HG03342 (cell line): ENCODE measurements around the gene LNX1.

Experiments used
- ATAC-seq: cut with Tn5 transposase; IDR thresholded peaks from one replicate; pipeline ENCODE4 v1.9.1; 2021; ENCODE audit warnings: mild to moderate bottlenecking, moderate library complexity; ENCODE audit not compliant: unreplicated experiment

The LNX1 gene

GRCh38 chr4:53538756-53539155, 52.5 kb downstream of the LNX1 start:
- no peak for ATAC-seq

DNA sequence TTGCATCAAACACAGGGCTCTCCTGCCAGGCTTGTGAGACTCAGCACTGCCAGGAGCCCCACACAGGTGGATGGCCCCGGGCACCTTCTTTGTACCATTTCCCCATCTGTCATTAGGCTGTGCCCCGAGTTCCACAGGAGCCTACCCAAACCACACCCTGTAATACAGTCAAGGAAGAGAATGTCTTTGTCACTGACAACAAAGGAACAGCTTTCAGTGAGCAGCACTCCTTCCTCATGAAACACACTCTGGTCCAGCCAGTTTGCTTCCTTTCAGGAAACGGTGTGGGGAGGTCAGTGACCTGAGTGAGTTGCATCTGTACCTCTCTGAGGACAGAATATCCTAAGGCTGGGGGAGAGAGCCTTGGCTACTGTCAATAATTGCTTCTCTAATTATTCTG, 53.7 kb downstream of the LNX1 start:
- no peak for ATAC-seq

- no peak for ATAC-seq
These were observed 55.0 kb downstream of the LNX1 start for GRCh38 chr4:53536328-53536727.

GRCh38 chr4:53535567-53535966, 55.7 kb downstream of the LNX1 start:
- no peak for ATAC-seq

DNA sequence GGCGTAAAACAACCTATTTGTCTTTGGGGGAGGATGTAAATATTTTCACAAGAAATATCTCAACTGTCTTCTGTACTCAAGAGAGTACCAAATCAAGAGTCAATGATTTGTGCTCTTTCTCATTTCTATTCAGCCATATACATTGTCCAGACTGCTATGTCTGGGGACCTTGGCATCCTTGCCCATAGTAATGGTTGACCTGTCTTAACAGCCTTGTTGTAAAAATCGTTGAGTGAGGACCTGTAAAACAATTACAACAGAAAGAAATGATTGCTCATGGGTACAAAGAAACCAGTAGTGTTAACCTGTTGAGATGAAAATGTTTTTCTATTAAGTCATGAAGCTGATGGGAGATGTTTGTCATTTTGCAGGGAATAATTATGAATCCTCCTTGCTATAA, 56.6 kb downstream of the LNX1 start:
- ATAC-seq: no peak

DNA sequence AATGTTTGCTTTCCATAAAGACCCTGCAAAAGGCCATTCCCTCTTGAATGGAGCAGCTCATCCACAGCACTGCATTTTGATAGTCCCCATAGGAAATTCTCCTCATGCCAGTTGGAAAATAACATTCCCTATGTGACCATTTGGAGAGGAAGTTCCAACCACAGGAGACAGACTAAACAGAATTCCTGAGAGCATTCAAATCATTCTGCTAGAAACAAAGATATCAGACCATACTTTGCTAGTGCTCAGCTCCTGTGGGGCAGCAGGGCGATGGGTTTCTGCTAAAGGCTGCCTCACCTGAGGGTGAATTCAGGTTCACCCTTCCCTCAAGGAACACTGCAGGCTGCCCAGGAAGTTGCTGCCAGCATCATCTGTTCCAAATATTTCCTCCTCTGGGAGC, 58.8 kb downstream of the LNX1 start:
- ATAC-seq: no peak

- ATAC-seq: no peak
These were observed 59.6 kb downstream of the LNX1 start for GRCh38 chr4:53531585-53532224.

DNA sequence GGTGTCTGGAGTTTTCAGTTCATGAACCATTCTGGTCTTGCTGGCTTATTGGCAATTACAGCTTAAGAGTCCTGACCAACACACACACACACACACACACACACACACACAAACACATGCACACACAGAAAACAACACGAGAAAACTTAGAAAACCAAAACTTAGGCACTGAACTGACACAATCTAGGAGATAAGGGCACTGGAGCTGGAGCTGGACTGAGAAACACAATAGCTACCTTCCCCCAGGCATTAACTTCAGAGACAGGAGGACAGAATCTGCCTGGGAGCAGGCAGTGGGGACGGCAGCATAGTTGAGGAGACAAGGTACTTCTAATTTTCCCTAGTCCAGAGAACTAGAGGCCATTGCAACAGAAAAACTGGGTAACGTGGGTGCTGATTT, 62.3 kb downstream of the LNX1 start:
- ATAC-seq: no peak

DNA sequence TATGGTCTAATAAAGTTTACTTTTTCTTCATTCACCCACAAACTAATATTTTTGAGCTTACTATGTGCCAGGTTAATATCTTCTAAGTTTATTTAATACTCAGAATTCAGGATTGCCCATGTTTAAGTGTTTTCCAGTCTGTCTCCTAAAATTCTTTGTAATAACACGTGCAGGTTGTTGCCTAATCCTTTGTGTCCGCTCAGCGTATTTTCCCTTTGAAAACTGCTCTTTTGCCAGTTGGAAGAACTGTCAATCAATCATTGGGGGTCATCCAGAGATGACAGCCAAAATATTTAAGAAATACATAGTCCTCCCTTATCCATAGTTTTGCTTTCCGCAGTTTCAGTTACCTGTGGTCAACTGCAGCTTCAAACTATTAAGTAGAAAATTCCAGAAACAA, 63.4 kb downstream of the LNX1 start:
- no peak for ATAC-seq

DNA sequence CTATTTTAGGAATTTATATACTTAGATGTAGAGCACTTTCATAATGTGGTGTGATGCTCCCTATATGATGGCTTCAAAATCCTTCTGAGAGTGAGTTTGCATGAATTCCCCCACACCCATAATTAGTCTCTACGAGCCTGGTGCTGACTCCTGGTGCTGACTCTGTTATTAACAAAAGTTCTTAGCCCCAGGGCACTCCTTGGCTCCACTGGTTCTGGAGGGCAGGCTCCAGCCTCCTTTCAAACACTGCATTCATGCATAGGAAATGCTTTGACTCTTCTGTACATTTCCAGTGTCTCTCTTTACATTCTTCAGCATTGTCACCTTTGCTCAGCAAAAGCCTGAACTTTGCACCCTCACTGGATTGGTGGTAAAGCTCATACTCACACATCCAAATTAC, 64.0 kb downstream of the LNX1 start:
- no peak for ATAC-seq

GRCh38 chr4:53522334-53522733, 69.0 kb downstream of the LNX1 start:
- no peak for ATAC-seq

GRCh38 chr4:53520116-53520515, 71.2 kb downstream of the LNX1 start:
- ATAC-seq: no peak

GRCh38 chr4:53518807-53519206, 72.5 kb downstream of the LNX1 start:
- ATAC-seq: no peak

- ATAC-seq: no peak
These were observed 76.2 kb downstream of the LNX1 start for GRCh38 chr4:53515076-53515475.

DNA sequence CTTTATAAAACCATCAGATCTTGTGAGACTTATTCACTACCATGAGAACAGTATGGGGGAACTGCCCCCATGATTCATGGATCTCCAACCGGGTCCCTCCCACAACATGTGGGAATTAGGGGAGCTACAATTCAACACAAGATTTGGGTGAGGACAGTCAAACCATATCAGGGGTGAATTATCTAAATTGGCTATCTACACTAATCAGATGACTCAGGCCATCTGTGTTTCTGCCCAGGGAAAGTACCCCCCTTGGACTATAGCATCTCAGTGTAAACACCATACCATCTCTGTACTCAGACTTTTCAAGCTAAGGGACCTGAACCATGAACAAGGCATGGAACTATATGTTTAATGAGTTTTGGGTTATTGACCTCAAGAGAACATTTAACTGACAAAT, 76.8 kb downstream of the LNX1 start:
- no peak for ATAC-seq

DNA sequence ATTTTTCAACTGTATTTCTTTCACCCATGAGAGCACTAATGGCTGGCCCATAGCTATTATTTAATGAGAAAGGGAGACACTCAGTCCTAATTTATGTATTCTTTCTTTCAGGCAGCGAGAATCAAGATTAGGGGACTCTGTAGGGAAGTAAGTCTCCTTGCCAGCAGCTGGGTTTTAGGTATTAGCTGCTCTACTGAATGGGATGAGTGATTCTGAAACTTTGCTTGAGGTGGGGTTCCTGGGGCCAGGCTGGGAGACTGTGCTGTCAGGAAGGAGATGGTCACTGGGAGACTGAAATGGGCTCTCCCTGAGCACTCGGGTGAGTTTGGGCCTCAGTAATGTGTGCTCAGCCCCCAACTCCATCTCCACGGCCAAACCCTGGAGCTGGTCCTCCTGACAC, 78.7 kb downstream of the LNX1 start:
- ATAC-seq: no peak

DNA sequence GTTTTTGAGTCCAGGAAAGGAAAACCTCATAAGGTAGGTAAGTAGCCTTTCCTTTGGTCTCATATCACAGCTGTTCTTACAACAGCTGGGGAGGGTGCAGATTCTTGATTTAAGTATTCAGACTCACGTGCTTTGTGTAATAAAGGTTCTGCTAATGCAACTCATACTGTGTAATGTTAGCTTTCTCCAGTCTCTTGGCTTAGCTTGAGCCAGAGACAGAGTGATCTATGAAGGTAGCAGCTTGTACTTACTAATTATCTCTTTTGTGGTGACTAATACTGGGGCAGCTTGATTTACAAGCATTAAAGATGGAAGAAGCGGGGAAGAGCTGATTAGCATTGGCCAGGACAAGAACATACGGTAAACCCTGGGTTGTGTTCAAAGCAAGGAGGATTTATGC, 80.3 kb downstream of the LNX1 start:
- ATAC-seq: no peak

DNA sequence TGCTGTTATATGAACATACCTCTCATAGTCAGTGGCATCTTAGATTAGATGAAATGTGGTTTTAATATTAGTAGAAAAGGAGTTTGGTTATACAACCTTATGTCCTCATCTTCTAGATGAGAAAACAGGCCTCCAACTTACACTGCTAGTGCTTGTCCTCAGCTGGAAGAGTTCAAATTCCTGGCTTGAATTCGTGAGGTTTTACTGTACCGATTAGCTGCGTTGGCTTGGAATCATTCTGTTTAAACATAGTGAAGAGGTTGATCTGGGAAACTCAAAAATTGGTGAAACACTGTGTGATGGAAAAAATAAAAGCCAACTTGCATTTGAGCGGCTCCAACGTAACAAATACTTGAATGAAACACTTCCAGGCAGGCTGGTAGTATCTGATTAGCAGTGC, 81.0 kb downstream of the LNX1 start:
- ATAC-seq: no peak

GRCh38 chr4:53508446-53508845, 82.8 kb downstream of the LNX1 start:
- ATAC-seq: no peak

DNA sequence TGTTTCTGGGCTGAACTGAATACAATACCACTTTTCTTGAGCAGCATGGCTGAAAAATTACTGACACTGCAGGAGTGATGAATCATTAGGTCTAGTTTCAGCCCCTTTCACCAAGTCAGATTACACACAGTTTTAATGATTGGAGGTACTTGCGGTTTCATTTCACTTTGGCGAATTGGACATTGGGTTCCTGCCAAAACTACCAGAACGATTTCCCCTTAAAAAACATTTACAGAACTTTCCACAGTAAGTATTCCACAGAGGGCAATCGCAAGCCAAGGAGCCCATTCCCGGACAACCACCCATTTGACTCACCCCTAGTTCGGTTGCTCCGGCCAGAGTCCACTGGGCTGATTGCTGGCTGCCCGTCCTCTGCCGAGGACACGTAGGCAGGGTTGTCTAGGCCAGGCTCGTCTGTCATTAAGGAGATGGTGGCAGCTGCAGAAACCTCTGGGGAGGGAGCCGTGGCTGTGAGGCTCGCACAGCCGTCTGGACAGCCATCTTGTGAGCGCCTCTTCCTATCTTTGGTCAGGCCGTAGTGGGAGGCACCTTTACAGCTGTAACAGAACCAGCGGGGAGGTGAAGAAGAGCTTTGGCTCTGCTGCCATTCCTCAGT, 83.5 kb downstream of the LNX1 start:
- ATAC-seq: no peak

- no peak for ATAC-seq
These were observed 84.2 kb downstream of the LNX1 start for GRCh38 chr4:53507058-53507457.

DNA sequence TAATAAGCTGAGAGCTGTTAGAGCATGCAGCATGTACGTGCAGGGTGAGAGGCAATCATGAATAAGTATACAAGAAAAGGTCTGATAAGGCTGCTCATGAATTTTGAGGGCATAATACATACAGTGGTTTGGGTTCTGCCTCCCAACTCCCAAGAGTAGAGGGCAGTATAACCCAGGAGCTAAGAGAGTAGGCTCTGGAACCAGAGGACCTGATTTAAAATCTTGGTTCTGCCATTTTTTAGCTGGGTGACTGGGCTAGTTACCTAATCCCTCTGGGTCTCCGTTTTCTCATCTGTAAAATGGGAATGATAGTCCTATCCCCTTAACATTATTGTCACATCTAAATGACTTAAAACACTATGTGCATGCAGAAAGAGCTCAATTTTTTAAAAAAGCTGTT, 85.3 kb downstream of the LNX1 start:
- no peak for ATAC-seq

DNA sequence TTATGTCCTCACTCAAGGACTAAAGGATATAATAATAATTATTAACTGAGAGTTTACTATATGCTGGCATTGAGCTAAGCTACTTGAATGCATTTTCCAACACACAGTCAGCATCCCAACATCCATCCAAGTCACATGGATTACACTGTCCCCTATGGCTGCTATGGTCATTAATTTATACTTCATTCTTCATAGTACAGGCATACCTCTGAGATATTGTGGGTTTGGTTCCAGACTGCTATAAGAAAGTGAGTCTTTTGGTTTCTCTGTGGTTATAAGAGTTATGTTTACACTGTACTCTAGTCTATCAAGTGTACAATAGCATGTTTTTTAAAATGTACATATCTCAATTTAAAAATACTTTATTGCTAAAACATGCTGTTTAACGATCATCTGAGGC, 89.2 kb downstream of the LNX1 start:
- no peak for ATAC-seq
